Measurements from ENCODE around the gene ATP8A2. TPM values are rescaled to one million over a fixed set of nuclear protein-coding genes. Genes with fewer than 3 reads are reported as not detected.

ATP8A2 gene
- total and polyA plus RNA-seq, 9 of the 15 experiments (the other 6 are each of a cell fraction or from before 2014, with no cell fraction given) = under 0.01 to 0.33 (median 0.06) TPM; not detected in 4

GRCh38 chr13:25391932-25392331, 20.2 kb downstream of the ATP8A2 start (continued):
- TF ChIP-seq CTCFL (IDR thresholded peaks at IDR 0.05; ENCODE audit: borderline replicate concordance, insufficient read depth, low read depth, low read length, poor library complexity, severe bottlenecking) (no peak), ZNF561 (CRISPR knock-in tag; conservative IDR thresholded peaks at IDR 0.05) (no peak), EHMT2 (IDR thresholded peaks at IDR 0.05) (no peak), FOXA3 (CRISPR knock-in tag; conservative IDR thresholded peaks at IDR 0.05 in 1 of 2, IDR thresholded peaks at IDR 0.05 in 1 of 2) (no peak), ELF1 (tag; IDR thresholded peaks at IDR 0.05) (no peak), TRIM24 (IDR thresholded peaks at IDR 0.05) (peak in 1 of 2 experiments; percentile 38; a peak in 1 of 4 replicates), DACH1 (IDR thresholded peaks at IDR 0.05; ENCODE audit: partially characterized antibody) (no peak), XRCC3 (IDR thresholded peaks at IDR 0.05) (no peak), SUPT5H (IDR thresholded peaks at IDR 0.05) (no peak), L3MBTL2 (IDR thresholded peaks at IDR 0.05) (0 out of 2 replicates have a peak, but pooled peaks have one; percentile 47), ZFX (CRISPR knock-in tag; IDR thresholded peaks at IDR 0.05) (no peak), DPF2 (IDR thresholded peaks at IDR 0.05) (peak; percentile 50; the same call in 1 of the 2 replicates), TCF3 (CRISPR knock-in tag; IDR thresholded peaks at IDR 0.05) (peak; percentile 49), ARID4B (CRISPR knock-in tag; IDR thresholded peaks at IDR 0.05) (no peak), TCF7L2 (IDR thresholded peaks at IDR 0.05; ENCODE audit: low read depth, low read length) (no peak), EP300 (IDR thresholded peaks at IDR 0.05; ENCODE audit: low read length) (peak; percentile 60; the same call in 1 of the 2 replicates), ZFP91 (CRISPR knock-in tag; IDR thresholded peaks at IDR 0.05) (no peak), ARID1B (IDR thresholded peaks at IDR 0.05) (peak; percentile 57), NCOR1 (IDR thresholded peaks at IDR 0.05) (no peak), SOX6 (IDR thresholded peaks at IDR 0.05) (peak; percentile 41; the same call in 1 of the 2 replicates), RBM25 (IDR thresholded peaks at IDR 0.05; ENCODE audit: low read depth, low read length, severe bottlenecking) (no peak), RAD51 (IDR thresholded peaks at IDR 0.05; ENCODE audit: borderline replicate concordance, low read depth) (peak; percentile 48; the same call in 1 of the 2 replicates), ZNF3 (CRISPR knock-in tag; IDR thresholded peaks at IDR 0.05) (no peak), CBFA2T2 (conservative IDR thresholded peaks at IDR 0.05) (peak; percentile 18; the same call in 1 of the 2 replicates), CREM (IDR thresholded peaks at IDR 0.05; ENCODE audit: low read depth) (0 out of 2 replicates have a peak, but pooled peaks have one; percentile 29)

Measured in K562 (cell line).